CD4-positive, alpha-beta T cell treated with Interleukin-4 for 1 hour (primary cell): ENCODE results near the gene SCLY.
"Not testable (repeated sequence)": the region's sequence is repeated elsewhere in the genome, so short reads cannot be mapped to it uniquely, and the experiment has no call there.

ENCODE experiments used
- DNase-seq, 2 donors: peaks; one replicate each; pipeline ENCODE4 v3.0.0-alpha.2; 2020 to 2022

SCLY gene

GRCh38 chr2:238040918-238041317, 19.9 kb upstream of the SCLY start:
- DNase-seq = no peak

GRCh38 chr2:238042090-238042489, 18.7 kb upstream of the SCLY start:
- DNase-seq = no peak

GRCh38 chr2:238042849-238043584, 17.8 kb upstream of the SCLY start:
- no peak for DNase-seq

- DNase-seq = no peak
These were observed 16.9 kb upstream of the SCLY start for GRCh38 chr2:238043851-238044250.

GRCh38 chr2:238045575-238045974, 15.2 kb upstream of the SCLY start:
- DNase-seq = no peak

GRCh38 chr2:238046725-238047270, 14.0 kb upstream of the SCLY start:
- no peak for DNase-seq

- no peak for DNase-seq
These were observed 7.5 kb upstream of the SCLY start for GRCh38 chr2:238053191-238053776.

- DNase-seq = no peak
These were observed 5.0 kb upstream of the SCLY start for GRCh38 chr2:238055841-238056240.

GRCh38 chr2:238057696-238058575, 2.9 kb upstream of the SCLY start:
- DNase-seq = not testable (repeated sequence)

GRCh38 chr2:238059505-238059904, 1.3 kb upstream of the SCLY start:
- DNase-seq = no peak

GRCh38 chr2:238060096-238060541, 682 bp upstream of the SCLY start:
- DNase-seq = no peak

GRCh38 chr2:238061315-238062202, 758 bp downstream of the SCLY start:
- DNase-seq = peak; percentile 14 to 21

GRCh38 chr2:238063414-238064189, 2.8 kb downstream of the SCLY start:
- no peak for DNase-seq

GRCh38 chr2:238064376-238064775, 3.6 kb downstream of the SCLY start:
- no peak for DNase-seq

- DNase-seq = no peak
These were observed 4.5 kb downstream of the SCLY start for GRCh38 chr2:238065071-238065846.

GRCh38 chr2:238066218-238066617, 5.4 kb downstream of the SCLY start:
- no peak for DNase-seq

- DNase-seq = not testable (repeated sequence)
These were observed 5.9 kb downstream of the SCLY start for GRCh38 chr2:238066718-238067117.

- DNase-seq = no peak
These were observed 7.1 kb downstream of the SCLY start for GRCh38 chr2:238067939-238068338.

GRCh38 chr2:238069021-238069709, 8.4 kb downstream of the SCLY start:
- DNase-seq = peak in 1 of 2 donors; percentile 47

GRCh38 chr2:238069877-238070276, 9.1 kb downstream of the SCLY start:
- DNase-seq = no peak
